DMS79 (cell line): ENCODE measurements around the gene ATXN7.

ENCODE experiments used
- DNase-seq: peaks from one replicate; lab custom pipeline; 2025; lab: John Stamatoyannopoulos, UW

The ATXN7 gene

DNA sequence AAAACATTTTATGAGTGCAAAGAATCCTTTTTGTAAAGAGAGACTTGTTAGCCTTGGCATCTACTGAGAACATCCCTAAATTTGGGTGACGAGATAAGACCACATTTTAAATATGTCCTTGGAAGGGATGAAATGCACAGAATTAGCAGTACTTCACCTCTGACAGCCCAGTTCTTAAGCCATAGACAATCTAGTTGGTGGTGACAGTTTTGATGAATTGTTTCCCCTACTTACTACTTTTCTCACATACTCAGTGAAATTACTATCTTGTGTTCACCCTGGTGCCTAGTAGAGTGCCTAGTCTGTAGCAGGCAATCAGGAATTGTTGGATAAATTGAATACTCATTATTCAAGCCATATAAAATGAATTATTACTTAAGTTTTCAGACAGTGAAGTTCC lies 45.1 kb downstream of the ATXN7 start:
- DNase-seq, result no peak

DNA sequence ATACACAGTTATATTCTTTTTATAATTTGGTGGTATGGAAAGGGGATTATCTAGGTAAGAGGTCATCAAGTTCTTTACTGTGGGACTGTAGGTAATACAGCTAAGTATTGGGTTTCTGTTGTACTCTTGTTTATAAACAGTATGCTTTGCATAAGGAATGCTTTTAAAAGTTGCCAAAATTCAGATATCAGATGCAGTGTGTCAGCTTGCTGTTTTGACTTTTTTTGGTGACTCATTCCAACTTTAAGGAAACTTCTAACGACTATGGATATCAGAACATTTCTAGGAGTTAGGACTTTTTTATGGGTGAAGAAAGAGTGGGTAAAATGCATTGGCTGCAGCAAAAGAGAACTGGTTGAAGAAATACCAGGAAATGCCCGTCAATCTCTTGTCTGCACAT lies 45.8 kb downstream of the ATXN7 start:
- no peak for DNase-seq

DNA sequence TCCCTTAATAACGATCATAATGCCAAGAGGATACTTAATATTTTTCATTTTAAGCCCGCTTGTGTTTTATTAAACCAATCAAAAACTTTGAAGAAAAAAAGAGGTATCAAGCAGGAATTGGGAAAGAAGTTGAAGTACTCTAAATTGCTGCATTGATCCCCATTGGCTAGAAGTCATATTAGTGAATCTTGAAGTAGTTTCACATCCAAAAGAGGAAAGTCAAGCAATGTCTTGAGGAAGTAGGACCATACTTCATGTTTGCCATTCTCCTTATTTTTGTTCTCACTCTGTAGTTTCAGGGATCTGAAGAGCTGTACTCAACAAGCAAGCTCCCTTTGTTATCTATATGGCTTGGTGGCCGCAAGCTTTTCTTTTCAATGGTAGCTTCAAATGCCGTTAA lies 46.3 kb downstream of the ATXN7 start:
- no peak for DNase-seq

DNA sequence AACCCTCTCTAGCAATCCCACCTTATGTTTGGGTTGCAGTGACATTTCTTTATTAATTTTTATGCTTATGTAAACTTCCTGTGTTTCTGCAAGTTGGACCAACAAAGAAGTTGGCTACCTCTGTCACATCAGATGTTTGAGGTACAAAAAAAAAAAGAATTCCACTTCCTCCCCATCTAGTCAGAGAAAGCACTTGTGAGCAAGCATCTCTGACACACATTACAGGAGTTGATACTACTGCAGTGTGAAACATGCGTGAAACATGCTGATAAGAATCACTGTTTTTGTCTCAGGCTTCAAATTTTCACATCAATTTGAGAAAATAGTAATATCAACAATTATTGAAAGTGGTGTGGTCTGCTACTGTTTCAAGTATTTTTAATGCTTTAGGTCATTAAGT lies 47.2 kb downstream of the ATXN7 start:
- DNase-seq, result no peak

DNA sequence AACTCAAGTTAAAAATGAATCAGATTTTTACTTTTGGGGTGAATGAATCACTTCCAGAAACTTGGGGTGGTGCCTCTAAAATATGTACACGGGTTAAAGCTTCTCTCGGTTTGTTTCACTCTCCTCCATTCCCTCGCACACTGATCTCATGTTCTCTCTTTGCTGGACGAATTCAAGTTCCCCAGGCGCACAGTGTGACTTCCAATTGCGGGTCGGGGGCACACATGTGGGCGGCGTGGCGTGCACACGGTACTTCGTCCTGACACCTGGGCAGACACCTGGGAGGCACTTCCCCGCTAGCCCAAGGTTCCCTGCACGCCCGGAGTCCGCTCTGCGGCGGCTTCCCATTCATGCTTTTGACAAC lies 47.8 kb downstream of the ATXN7 start:
- DNase-seq, result no peak

DNA sequence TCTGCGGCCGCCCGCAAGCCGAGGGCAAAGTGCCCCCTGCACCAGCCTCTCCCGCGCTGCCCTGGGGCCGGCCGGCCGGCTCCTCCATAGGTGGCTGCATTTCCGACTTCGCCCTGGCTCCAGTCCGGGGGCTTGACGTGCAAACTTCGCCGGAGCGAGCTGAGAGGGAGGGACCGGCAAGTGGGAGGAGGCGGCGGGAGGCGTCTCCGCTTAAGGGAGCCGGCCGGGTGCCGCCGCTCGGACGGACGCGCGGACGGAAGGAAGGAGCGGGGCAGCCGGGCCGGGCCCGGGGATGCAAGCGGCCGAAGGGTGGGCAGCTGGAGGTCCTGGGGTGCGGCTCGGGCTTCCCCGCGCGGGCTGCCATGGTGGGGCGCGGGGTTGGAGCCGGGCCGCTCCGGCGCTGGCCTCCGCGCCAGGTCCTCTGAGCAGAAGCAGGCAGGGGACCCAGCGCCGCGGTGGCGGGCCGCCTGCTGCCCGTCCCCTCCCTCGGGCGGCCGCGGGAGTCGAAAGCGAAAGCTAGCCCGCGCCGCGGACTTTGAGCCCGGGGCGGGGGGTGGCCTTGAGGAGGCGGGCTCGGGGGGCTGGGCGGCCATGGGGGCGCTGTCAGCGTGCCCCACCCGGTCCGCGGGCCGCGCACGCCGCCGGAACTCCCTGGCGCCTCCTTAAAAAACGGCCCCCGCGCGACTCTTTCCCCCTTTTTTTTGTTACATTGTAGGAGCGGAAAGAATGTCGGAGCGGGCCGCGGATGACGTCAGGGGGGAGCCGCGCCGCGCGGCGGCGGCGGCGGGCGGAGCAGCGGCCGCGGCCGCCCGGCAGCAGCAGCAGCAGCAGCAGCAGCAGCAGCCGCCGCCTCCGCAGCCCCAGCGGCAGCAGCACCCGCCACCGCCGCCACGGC lies 48.5 kb downstream of the ATXN7 start, which contains the start of gene SCAANT1:
Gene SCAANT1, minus strand, starts transcription at position 511 of the 895 bp plus-strand sequence.
- no peak for DNase-seq

DNA sequence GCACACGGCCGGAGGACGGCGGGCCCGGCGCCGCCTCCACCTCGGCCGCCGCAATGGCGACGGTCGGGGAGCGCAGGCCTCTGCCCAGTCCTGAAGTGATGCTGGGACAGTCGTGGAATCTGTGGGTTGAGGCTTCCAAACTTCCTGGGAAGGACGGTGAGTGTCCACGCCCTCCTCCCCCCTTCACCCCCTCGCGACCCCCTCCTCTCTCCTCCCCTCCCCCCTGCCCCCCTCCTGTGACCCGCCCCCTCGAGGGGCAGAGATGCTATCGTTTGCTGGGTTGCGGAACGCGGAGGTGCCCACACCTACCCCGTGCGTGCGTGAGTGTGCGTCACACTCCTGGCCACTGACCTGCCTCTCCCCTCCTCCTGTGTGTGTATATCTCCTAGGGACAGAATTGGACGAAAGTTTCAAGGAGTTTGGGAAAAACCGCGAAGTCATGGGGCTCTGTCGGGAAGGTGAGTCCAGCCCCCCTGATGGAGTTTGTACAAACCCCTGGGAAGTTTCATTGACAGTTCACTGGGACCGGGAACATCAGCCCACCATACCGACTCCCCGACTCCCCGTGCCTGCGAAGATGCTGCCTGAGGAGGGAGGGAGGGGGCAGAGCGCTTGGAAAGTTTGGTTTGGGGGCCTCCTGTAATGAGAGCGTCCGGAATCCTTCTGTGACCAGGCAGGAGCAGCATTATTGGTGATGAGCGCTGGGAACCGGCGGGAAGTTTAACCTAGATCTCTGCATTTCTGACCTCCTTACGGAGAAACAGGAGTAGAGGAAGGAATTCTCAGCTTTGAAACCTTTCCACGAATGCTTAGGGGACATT lies 49.3 kb downstream of the ATXN7 start:
- no peak for DNase-seq

DNA sequence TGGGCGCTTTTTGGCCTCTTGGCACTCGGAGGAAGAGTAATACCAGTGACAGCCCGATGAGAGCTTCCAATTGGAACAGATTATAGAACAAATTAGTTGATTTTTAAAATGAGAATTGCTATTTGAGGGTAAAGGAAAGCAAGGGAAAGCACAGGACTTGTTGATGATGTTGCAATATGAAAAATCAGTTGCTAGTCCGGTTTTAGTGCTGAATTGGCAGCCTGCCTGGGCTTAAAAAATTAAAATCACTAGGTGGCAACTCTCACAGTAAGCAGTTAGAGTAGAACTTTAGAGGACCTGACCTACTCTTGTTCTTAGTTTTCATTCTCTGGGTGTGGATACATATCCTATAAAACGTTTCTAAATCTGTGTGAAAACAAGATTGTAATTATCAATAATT lies 50.6 kb downstream of the ATXN7 start:
- no peak for DNase-seq

DNA sequence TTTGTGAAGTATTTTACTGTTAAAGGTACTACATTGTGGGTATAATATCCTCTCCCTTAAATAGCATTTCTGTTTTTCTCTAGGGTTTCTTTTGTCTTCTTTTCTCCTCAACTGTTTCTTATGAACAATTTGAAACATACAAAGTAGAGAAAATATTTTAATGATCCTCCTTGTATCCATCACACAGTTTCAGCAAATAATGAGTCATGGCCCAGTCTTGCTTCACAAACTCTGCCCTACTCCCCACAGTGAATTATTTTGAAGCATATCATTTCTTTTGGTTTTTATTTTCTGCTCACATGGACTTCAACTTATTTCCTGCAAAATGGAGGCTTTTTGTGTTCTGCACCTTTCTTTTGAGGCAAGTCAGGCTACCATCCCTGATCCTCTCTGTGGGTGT lies 54.7 kb downstream of the ATXN7 start:
- DNase-seq, result no peak

DNA sequence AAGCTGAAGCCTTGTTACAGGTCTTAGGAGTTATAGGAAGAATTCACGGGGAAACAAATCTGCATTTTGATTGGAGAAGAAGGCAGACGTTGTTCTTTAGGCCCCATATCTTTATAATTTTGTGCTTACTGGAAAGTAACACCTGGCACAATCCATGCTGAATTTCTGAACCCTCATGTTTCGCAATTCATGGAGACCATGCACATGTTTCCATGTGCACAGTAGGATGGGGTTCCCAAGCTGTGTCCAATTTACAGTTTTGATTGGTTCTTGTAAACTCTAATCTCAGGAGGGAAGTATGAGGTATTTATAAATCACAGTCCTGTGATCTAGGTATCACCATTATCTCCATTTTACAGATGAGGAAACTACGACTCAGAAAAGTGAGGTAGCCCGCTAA lies 56.3 kb downstream of the ATXN7 start:
- no peak for DNase-seq

DNA sequence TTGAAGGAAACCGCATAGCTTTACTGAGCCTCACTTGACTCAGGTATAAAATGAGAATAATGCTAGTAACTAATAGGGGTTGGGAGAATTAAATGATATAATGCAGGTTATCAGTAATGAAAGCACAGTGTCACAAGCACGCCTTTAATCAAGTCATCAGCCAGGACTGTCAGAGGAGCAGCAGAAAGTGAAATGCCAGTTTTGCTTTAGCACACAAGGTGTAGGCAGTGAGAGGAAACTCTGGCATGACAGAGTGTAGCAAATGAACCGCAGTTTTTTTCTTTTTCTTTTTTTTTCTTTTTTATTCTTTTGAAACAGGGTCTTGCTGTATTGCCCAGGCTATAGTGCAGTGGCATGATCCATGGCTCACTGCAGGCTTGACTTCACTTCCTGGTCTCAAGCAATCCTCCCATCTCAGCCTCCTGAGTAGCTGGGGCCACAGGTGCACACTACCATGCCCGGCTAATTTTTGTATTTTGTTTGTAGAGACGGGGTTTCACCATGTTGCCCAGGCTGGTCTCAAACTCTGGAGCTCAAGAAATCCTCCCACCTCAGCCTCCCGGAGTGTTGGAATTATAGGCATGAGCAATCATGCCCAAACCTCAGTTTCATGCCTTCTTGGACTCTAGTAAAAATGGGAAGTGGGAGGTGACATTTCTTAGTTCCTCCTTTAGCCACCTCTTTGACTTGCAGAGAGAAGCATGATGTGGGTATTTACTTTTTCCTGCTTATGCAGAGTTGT lies 58.2 kb downstream of the ATXN7 start:
- DNase-seq, result no peak

DNA sequence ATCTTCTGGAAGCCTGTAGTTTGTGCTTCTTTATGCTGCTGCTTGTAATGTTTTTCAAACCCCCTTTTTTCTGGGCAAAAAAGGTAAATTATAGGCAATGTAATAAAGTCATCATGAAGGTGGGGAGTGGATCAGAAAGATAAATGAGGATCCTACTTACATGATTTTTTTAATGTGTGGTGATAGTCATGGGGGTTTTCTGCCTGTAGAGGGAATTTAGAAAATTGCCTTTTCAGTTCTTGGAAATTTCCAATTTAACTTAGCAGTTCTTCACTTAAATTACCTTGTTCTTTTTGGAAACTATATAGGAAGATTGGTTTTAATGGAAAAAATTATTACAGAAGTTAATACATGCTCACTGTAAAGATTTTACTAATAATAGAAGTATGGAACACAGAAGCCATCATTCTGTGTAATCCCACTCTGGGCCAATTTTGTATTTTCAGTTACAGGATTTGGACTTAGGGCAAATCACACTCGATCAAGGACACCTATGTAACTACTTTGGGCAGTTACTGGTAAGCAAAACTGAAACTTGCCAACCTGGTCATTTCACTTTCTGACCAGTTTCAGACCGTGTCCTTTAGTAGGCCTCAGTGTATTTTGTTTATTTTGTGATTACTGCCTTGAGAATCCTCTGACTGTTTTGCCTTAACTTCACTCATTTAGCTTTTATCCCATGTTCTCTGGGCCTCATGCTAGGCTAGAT lies 59.0 kb downstream of the ATXN7 start:
- no peak for DNase-seq

DNA sequence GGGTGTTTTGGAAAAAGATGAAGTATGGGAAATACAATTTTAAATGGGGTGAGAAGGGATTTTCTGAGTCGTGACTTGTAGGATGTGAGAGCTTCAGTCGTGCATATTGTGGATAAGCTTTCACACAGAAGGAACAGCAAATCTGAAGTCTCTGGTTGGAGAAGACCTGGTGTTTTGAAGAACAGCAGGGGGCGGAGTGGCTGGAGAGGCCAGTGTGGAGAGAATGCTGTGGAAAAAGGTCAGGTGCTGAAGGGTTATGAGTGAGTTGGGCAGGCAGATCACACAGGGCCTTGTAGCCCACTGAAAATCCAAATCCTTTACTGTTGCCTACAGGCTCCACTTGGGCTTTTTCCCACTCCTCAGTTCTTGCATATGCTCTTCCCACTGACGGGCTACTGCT lies 62.6 kb downstream of the ATXN7 start:
- no peak for DNase-seq

DNA sequence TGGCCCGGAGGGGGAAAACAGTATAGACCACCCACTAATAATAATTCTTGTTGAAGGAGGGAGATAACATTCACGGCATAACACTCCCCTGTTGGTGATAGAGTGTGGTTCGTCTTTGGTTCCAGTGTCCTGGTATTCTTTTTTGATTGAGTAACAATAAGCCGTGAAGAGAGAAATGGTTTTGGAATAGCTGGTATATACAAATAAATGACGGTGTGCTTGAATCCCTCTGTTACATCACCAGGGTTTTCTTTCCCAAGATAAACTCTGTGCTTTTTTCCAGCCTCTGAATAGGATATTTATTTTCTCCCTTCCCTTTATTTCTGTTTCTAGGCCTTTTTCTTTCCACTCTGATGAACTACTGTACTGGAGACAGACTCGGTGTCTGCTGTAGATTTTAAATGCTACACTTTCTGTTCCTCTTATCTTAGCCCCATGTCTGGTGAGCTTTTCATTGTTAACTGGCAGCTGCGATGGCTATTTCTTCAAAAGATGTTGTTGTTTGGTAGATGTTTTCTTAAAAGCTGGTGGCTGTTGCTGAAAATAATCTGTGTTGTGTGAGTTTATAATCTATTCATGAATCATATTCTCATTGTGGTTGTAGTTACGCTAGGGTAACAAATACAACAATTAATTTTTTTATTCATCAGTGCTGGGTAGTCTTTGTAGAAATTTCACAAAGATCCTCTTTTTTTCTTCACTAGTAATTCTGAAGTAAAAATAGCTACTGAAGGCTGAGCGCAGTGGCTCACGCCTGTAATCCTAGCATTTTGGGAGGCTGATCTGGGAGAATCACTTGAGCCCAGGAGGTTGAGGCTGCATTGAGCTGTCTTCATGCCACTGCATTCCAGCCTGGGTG lies 64.0 kb downstream of the ATXN7 start:
- DNase-seq, result no peak

DNA sequence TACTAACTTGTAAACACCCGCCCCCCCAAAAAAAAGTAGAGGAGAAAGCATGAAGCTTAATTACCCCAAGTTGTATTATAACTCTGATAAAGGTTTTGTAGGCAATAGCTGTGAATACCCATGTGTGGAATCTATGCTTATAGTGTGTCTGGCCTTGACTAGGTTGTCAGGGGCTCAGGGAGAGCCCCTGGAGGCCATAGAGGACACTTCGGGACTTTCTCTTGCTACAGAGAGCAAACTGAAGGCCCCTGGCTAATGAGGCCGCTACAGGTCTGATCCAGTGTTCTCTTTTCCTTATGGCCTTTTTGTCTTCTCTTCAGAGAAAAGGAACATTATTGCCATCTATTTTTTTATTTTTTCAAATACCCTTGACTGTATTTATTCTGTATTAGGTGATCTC lies 67.6 kb downstream of the ATXN7 start:
- no peak for DNase-seq

DNA sequence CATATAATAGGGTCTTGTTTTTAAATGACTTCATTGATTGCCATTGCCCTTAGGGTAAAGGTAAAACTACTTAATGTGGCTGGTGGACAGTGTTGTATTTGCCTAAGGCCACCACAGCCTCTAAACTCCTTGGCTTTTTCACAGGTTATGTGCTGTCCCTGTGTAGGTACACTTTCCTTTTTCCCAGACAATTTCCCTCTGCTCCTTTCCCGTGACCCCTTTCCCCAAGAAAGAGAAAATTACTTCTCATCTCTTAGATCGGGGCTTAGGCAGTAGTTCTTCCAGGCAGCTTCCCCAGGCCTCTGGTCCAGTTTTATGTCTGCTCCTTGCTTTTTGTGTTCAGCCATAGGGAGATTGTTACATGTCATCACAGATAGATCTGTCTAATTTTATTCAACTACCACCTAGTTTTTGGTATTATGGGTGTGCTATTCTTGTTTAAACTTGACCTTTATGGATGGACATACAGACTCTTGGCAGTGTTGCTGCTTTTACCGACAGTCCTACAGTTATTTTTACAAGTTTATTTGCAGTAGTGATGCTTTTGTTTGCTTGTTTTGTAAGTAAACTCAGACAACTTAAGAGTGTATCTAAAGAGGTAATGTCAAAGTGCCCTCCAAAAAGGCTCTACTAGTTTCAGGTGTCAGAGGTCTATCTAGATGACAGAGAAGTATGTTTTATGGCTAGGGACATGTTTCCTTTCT lies 69.0 kb downstream of the ATXN7 start:
- DNase-seq, result no peak

DNA sequence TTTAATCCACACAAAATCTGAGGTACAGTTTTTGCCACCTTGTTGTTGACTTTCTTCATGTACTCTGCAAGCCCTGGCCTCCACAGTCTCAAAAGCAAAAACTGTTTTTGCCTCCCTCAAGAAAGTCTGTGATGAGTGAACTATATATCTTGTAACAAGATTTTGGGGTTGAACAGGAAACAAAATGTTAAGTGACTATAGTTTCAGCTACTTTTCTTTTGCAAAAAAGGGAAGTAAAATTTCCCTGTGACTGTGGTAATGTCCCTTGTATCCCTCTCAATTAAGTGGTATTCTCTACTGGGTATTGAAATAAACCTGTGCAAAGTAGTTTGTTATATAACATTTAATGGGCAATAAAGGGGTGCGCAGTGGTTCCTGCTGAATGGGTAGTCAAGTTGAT lies 69.8 kb downstream of the ATXN7 start:
- no peak for DNase-seq

DNA sequence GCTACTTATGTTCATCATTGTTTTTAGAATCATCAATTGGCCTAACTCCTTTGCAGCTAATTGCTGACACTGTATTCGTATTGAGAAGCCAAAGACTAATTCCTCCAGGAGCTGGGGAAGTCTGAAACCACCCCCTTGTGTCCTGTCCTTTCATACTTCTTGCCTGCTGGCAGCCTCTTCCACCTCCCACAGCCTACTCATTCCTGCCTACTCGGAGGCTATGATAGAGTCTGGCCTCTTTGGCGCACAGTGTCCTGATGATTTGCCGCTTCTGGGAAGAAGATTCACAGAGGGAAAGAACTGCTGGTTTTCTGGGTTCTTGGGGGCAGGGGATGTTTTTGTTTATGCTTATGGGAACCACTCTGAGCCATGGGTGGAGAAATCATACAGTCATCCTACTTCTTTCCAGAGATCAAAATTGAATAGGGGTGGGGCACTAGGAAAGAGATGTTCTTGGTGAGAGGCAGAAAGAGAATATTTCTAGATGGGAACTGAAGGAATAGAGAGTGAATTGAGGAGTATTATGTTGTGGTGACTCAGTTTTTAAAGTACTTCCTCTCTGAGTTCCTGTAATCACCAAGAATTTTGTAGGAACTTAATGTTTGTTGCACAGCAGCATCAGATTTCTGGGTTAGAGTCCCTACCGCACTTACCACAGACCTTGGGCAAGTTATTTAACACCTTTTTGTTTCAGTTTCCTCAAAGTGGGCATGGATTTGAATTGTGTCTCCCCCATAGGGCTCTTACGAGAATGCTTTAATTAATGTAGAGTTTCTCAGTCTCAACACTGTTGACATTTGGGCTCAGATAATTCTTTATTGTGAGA lies 70.6 kb downstream of the ATXN7 start:
- no peak for DNase-seq

DNA sequence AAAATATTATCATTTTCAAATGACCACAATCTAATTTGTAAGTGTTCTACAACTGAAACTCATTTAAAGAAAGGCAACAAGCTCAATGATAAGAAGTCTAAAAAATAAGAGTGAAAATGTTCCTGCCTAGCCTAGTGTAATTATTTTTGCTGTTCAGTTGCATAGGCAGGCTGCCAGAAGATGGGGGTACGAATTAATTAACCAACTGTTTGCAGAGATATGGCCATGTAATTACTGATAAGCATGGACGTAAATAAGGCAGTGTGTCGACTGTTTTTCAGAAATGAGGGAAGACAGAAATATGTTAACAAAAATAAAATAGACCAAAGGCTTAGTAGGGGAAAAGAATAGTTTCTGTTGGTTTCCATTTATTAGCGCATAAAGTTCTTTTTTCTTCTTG lies 73.3 kb downstream of the ATXN7 start:
- DNase-seq, result no peak
